Spleen (tissue), 7 donors: ENCODE data around the gene PHACTR4.

Experiments
- CTCF ChIP-seq, 11 experiments: fragments of 200-600 bp in 7 of 11; fragments of 450-650 bp in 4 of 11; sonication (generic) in 4 of 11; IDR thresholded peaks in 8 of 11; conservative IDR thresholded peaks in 3 of 11; 1 replicate in 7 of 11; 2 replicates in 4 of 11; pipeline versions ENCODE4 v1.4.0 to v1.8.0; 2016 to 2021; ENCODE audit warnings: antibody characterized with exemption in 11 of 11, inconsistent platforms in 4 of 11, mild to moderate bottlenecking in 1 of 11
- POLR2A ChIP-seq, 3 donors: fragments of 450-650 bp; IDR thresholded peaks; one replicate each; pipeline ENCODE4 v1.5.1; 2017; ENCODE audit warnings: antibody characterized with exemption in 3 of 3, mild to moderate bottlenecking in 1 of 3
- POLR2AphosphoS5 ChIP-seq, 3 donors: sonication (generic); formaldehyde crosslinking; IDR thresholded peaks; one replicate each; pipeline ENCODE4 v1.5.1; 2017; ENCODE audit warnings: antibody characterized with exemption in 3 of 3
- donor health status: DM: no; HTN: no; CAD: no; lungs with moderate emphysema.
- donor health status: DM: no; HTN: no; CAD: no.
- donor health status: DM: no; HTN: no; CAD: no.

DNA sequence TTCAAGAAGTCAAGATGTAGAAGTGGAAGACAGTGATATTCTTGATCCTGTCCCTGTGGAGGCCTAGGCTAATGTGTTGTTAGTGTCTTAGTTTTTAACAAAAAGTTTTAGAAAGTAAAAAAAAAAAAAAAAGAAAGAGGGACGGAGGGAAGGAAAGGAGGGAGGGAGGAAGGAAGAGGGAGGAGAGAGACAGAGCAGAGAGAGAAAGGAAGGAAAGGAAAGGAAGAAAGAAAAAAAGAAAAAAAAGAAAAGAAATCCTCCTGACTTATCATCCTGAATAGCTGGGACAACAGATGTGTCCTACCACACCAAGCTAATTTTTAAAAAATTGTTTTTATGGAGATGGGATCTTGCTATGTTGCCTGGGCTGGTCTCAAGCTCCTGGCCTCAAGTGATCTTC lies 24.6 kb downstream of the PHACTR4 start:
- no peak for TF ChIP-seq CTCF (IDR thresholded peaks at IDR 0.05 in 8 of 11, conservative IDR thresholded peaks at IDR 0.05 in 3 of 11)
- no peak for TF ChIP-seq POLR2A (IDR thresholded peaks at IDR 0.05)
- no peak for TF ChIP-seq POLR2AphosphoS5 (IDR thresholded peaks at IDR 0.05)
